ENCODE measurements around the gene PTCD2.
A peak's percentile ranks its signal among the peaks of the same experiment; 100 is the strongest.

Gene PTCD2, protein sequence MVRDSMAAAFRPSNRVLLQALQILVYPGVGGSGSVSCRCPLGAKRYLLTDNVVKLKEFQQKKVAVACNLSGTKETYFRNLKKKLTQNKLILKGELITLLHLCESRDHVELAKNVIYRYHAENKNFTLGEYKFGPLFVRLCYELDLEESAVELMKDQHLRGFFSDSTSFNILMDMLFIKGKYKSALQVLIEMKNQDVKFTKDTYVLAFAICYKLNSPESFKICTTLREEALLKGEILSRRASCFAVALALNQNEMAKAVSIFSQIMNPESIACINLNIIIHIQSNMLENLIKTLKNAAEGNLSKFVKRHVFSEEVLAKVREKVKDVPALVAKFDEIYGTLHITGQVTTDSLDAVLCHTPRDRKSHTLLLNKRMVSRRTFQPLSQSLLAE

GRCh38 chr5:72319976-72320752 is at the start of gene PTCD2, which contains the start of gene MRPS27:
PTCD2 (plus strand) TSS chr5:72320373; CDS start chr5:72320383, 10 bp downstream.
MRPS27 (minus strand) TSS chr5:72320240; CDS start chr5:72320221, 19 bp downstream.
- H3K4me3 ChIP-seq (ENCODE audit: low read depth, low read length) = peak within 1 kb of the TSS; percentile 74
- TF ChIP-seq CTCF (IDR thresholded peaks at IDR 0.05; ENCODE audit: borderline replicate concordance, insufficient read depth, low read depth, low read length) = peak; percentile 22; the same call in 1 of the 2 replicates

DNA sequence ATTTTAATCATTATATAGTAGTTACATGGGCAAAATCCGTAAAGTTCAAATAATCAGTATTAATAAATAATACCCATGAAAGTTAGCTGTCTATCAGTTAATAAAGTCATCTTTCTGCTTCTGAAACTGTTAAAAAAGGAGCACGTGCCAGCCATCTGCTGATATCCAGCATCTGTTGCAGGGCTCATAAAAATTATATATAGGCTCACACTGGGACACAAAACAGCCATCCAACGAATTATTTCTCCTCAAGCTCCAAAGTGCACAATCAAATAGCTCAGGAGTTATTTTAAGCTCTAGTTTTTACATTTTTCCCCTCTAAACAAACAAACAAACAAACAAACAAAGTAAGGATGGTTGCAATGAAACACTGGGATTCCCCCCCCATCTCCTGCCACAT is 48.5 kb upstream of the PTCD2 start:
- no peak for TF ChIP-seq CTCF (IDR thresholded peaks at IDR 0.05; ENCODE audit: borderline replicate concordance, insufficient read depth, low read depth, low read length)
- no peak overlapping the region for H3K4me3 ChIP-seq (ENCODE audit: low read depth, low read length)

DNA sequence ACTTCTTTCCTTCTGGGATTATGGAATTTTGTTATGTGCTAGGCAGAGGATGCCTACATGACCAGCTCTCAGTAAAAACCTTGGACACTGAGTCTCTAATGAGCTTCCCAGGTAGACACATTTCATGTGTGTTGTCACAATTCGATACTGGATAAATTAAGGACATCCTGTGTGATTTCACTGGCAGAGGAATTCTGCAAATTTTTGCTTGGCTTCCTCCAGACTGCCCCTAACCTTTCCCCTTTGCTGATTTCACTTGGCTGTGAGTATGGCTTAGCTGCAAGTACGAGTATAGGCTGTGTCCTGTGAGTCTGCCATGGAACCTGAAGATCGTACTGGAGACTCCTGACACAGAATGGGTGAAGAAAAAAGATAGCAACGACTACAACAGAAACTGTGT is 47.8 kb upstream of the PTCD2 start:
- TF ChIP-seq CTCF (IDR thresholded peaks at IDR 0.05; ENCODE audit: borderline replicate concordance, insufficient read depth, low read depth, low read length) = no peak
- no peak overlapping the region for H3K4me3 ChIP-seq (ENCODE audit: low read depth, low read length)

- TF ChIP-seq CTCF (IDR thresholded peaks at IDR 0.05; ENCODE audit: borderline replicate concordance, insufficient read depth, low read depth, low read length) = no peak
- no peak overlapping the region for H3K4me3 ChIP-seq (ENCODE audit: low read depth, low read length)
These were observed 46.6 kb upstream of the PTCD2 start for GRCh38 chr5:72273547-72273946.

DNA sequence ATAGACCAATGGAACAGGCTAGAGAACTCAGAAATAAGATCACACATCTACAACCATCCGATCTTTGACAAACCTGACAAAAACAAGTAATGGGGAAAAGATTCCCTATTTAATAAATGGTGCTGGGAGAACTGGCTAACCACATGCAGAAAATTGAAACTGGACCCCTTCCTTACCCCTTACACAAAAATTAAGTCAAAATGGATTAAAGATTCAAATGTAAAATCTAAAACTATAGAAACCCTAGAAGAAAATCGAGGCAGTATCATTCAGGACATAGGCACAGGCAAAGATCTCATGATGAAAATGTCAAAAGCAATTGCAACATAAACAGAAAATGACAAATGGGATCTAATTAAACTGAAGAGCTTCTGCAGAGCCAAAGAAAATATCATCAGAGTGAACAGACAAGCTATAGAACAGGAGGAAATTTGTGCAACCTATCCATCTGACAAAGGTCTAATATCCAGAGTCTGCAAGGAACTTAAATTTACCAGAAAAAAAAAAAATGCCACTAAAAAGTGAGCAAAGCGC is 43.9 kb upstream of the PTCD2 start:
- H3K4me3 ChIP-seq (ENCODE audit: low read depth, low read length) = no peak overlapping the region
- TF ChIP-seq CTCF (IDR thresholded peaks at IDR 0.05; ENCODE audit: borderline replicate concordance, insufficient read depth, low read depth, low read length) = no peak

DNA sequence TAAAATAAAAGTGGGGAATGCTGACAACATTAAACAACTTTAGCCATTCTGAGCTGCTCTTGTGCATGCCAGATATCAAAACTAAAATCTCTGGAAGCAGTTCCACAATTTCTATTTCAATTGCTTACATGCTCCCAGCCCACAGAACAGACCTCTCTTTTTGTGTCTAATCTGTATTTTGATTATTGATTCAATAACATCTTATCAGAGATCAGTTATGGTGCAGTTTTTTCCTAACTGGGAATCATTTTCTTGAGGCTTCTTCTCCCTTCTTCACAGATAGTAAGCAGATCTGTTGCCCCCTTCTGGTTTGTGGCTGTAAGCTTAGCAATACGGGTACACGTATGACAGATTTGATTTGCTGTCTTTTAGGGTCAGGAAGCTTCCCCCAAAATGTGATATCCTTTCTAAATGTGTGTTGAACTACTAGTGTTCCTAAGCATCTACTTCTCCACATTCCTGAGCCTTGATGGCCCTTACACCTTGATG is 39.5 kb upstream of the PTCD2 start:
- H3K4me3 ChIP-seq (ENCODE audit: low read depth, low read length) = no peak overlapping the region
- TF ChIP-seq CTCF (IDR thresholded peaks at IDR 0.05; ENCODE audit: borderline replicate concordance, insufficient read depth, low read depth, low read length) = peak; percentile 38; the same call in 1 of the 2 replicates

Measured in GM12875 (cell line).